NB4 (cell line): Measurements from ENCODE around the gene PRRX2.

Experiments
- CTCF ChIP-seq: IDR thresholded peaks from one replicate; pipeline ENCODE4 v1.5.1; 2012; ENCODE audit warnings: low read depth, low read length
- POLR2A ChIP-seq: IDR thresholded peaks from 2 replicates; pipeline ENCODE4 v1.6.1; 2011; ENCODE audit warnings: mild to moderate bottlenecking; ENCODE audit not compliant: insufficient read length; ENCODE audit errors: extremely low read depth

GRCh38 chr9:129635099-129636065 lies 30.1 kb upstream of the PRRX2 start:
- no peak for TF ChIP-seq CTCF
- TF ChIP-seq POLR2A, result no peak
